ENCODE measurements around the gene ALKAL2. TPM values are rescaled to one million over a fixed set of nuclear protein-coding genes. Genes with fewer than 3 reads are reported as not detected.

ALKAL2 gene
- total and polyA plus RNA-seq, 2 of the 13 experiments (the other 11 are each of a cell fraction or from before 2014, with no cell fraction given) = 0.22 to 1.7 TPM

GRCh38 chr2:268323-268722 lies 19.6 kb downstream of the ALKAL2 start:
- no peak overlapping the region for H2AFZ ChIP-seq (ENCODE audit: low read length)
- H3K36me3 ChIP-seq (replicated peaks in 1 of 2; ENCODE audit: control insufficient read depth in 1 of 2, insufficient read depth in 2 of 2, low read length in 2 of 2) = peaks cover 13 to 41% of the 10 kb centered on the region in 2 experiments
- no peak overlapping the region for H3K27ac ChIP-seq (ENCODE audit: extremely low read length, insufficient read depth, low read length)
- H3K4me1 ChIP-seq (ENCODE audit: insufficient read depth, low read length) = peaks cover 79% of the 10 kb centered on the region
- peak overlapping the region; percentile 92 for H3K4me2 ChIP-seq (ENCODE audit: low read depth, low read length)
- in situ Hi-C loops (cut with HindIII; ENCODE audit: extremely low pct_ligation_motif_present, low pct_unique_long_range_greater_than_20kb) (loop anchor here (5.0 kb wide), 1 partner anchor 91 kb away; no protein-coding TSS in a partner anchor), intact Hi-C loops (cut with micrococcal nuclease; ENCODE audit: unreplicated experiment) (no loop called here)
- no peak for FAIRE-seq
- no peak for ATAC-seq
- no peaks in the 10 kb centered on the region for H3K9me3 ChIP-seq (ENCODE audit: low read length)
- BruUV-seq (replicated peaks) = no TSS peak
- peaks cover 75% of the 10 kb centered on the region for H4K20me1 ChIP-seq (ENCODE audit: insufficient read depth, low read length)
- ChIA-PET CTCF (ENCODE audit: low intra/inter-chr PET ratio, low total read pairs) (no interaction called here), POLR2A (no interaction called here)
- no peak for DNase-seq (ENCODE audit: low spot score)
- no peak overlapping the region; a peak in 2 of 6 replicates for H3K4me3 ChIP-seq (replicated peaks in 1 of 3; ENCODE audit: insufficient read depth in 1 of 3, low read depth in 2 of 3, low read length in 3 of 3)
- no peak overlapping the region for H3K9ac ChIP-seq (ENCODE audit: insufficient read depth, low read depth, low read length)
- peaks cover 86% of the 10 kb centered on the region for H3K79me2 ChIP-seq (ENCODE audit: insufficient read depth, low read length)
- peaks cover 0 to 5% of the 10 kb centered on the region in 2 experiments; a peak in 1 of 5 replicates for H3K27me3 ChIP-seq (ENCODE audit: control insufficient read depth in 1 of 2, insufficient read depth in 2 of 2, low read length in 2 of 2)
- TF ChIP-seq ZNF615 (CRISPR knock-in tag; IDR thresholded peaks at IDR 0.05; ENCODE audit: borderline replicate concordance) (no peak), MYNN (CRISPR knock-in tag; IDR thresholded peaks at IDR 0.05; ENCODE audit: low read depth) (no peak), STAG1 (CRISPR knock-in tag; IDR thresholded peaks at IDR 0.05) (no peak), POLR2G (IDR thresholded peaks at IDR 0.05; ENCODE audit: low read depth, low read length) (0 out of 2 replicates have a peak, but pooled peaks have one; percentile 33), ZNF709 (CRISPR knock-in tag; IDR thresholded peaks at IDR 0.05) (no peak), ZNF629 (CRISPR knock-in tag; conservative IDR thresholded peaks at IDR 0.05) (no peak), ZNF75D (CRISPR knock-in tag; IDR thresholded peaks at IDR 0.05; ENCODE audit: borderline replicate concordance) (no peak), ZNF550 (CRISPR knock-in tag; IDR thresholded peaks at IDR 0.05; ENCODE audit: borderline replicate concordance) (no peak), ZNF841 (CRISPR knock-in tag; IDR thresholded peaks at IDR 0.05; ENCODE audit: borderline replicate concordance) (no peak), MNT (IDR thresholded peaks at IDR 0.05) (peak; percentile 26; the same call in 1 of the 2 replicates), WIZ (CRISPR knock-in tag; IDR thresholded peaks at IDR 0.05) (no peak), ZBTB21 (CRISPR knock-in tag; IDR thresholded peaks at IDR 0.05) (no peak), ZNF441 (CRISPR knock-in tag; IDR thresholded peaks at IDR 0.05; ENCODE audit: borderline replicate concordance) (no peak), KDM1A (CRISPR knock-in tag; IDR thresholded peaks at IDR 0.05) (no peak), ZNF503 (CRISPR knock-in tag; IDR thresholded peaks at IDR 0.05) (no peak)
- TF ChIP-seq, protein P1, sequence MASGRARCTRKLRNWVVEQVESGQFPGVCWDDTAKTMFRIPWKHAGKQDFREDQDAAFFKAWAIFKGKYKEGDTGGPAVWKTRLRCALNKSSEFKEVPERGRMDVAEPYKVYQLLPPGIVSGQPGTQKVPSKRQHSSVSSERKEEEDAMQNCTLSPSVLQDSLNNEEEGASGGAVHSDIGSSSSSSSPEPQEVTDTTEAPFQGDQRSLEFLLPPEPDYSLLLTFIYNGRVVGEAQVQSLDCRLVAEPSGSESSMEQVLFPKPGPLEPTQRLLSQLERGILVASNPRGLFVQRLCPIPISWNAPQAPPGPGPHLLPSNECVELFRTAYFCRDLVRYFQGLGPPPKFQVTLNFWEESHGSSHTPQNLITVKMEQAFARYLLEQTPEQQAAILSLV (CRISPR knock-in tag; IDR thresholded peaks at IDR 0.05; ENCODE audit: borderline replicate concordance) = no peak
- TF ChIP-seq, protein P2, sequence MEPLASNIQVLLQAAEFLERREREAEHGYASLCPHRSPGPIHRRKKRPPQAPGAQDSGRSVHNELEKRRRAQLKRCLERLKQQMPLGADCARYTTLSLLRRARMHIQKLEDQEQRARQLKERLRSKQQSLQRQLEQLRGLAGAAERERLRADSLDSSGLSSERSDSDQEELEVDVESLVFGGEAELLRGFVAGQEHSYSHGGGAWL (CRISPR knock-in tag; IDR thresholded peaks at IDR 0.05) = no peak

Measured in HepG2 (cell line).